Measurements from ENCODE around the gene MLH3.

MLH3 gene

GRCh38 chr14:74988131-74988530 is 63.1 kb downstream of the MLH3 start:
- TF ChIP-seq CTCF (IDR thresholded peaks at IDR 0.05; ENCODE audit: insufficient read depth, missing control alignments): no peak
- no peak for DNase-seq (ENCODE audit: insufficient read length, low spot score)
- no peak for FAIRE-seq

GRCh38 chr14:74985806-74986205 is 65.5 kb downstream of the MLH3 start:
- no peak for DNase-seq (ENCODE audit: insufficient read length, low spot score)
- no peak for FAIRE-seq
- TF ChIP-seq CTCF (IDR thresholded peaks at IDR 0.05; ENCODE audit: insufficient read depth, missing control alignments): no peak

GRCh38 chr14:74985028-74985310 is 66.3 kb downstream of the MLH3 start:
- TF ChIP-seq CTCF (IDR thresholded peaks at IDR 0.05; ENCODE audit: insufficient read depth, missing control alignments): no peak
- DNase-seq (ENCODE audit: insufficient read length, low spot score): no peak
- FAIRE-seq: no peak

GRCh38 chr14:74984236-74985027 is 66.8 kb downstream of the MLH3 start:
- no peak for FAIRE-seq
- no peak for DNase-seq (ENCODE audit: insufficient read length, low spot score)
- TF ChIP-seq CTCF (IDR thresholded peaks at IDR 0.05; ENCODE audit: insufficient read depth, missing control alignments): no peak

GRCh38 chr14:74983343-74983742 is 67.9 kb downstream of the MLH3 start:
- FAIRE-seq: no peak
- no peak for DNase-seq (ENCODE audit: insufficient read length, low spot score)
- no peak for TF ChIP-seq CTCF (IDR thresholded peaks at IDR 0.05; ENCODE audit: insufficient read depth, missing control alignments)

GRCh38 chr14:74982661-74983060 is 68.6 kb downstream of the MLH3 start:
- no peak for TF ChIP-seq CTCF (IDR thresholded peaks at IDR 0.05; ENCODE audit: insufficient read depth, missing control alignments)
- no peak for DNase-seq (ENCODE audit: insufficient read length, low spot score)
- no peak for FAIRE-seq

GRCh38 chr14:74981833-74982232 is 69.4 kb downstream of the MLH3 start:
- TF ChIP-seq CTCF (IDR thresholded peaks at IDR 0.05; ENCODE audit: insufficient read depth, missing control alignments): no peak

More at GRCh38 chr14:74981833-74982232, 69.4 kb downstream of the MLH3 start:
- FAIRE-seq: no peak
- DNase-seq (ENCODE audit: insufficient read length, low spot score): no peak
